Stimulated activated CD8-positive, alpha-beta memory T cell treated with anti-CD3 and anti-CD28 coated beads, Interleukin-15, amount 100 ng/mL, for 4 hours (primary cell): ENCODE data around the gene TOR3A.
"Not testable (repeated sequence)": the region's sequence is repeated elsewhere in the genome, so short reads cannot be mapped to it uniquely, and the experiment has no call there.

ENCODE experiments used
- DNase-seq, 2 donors: peaks; one replicate each; pipeline ENCODE4 v3.0.0-alpha.2; 2020; ENCODE audit warnings: low read depth in 2 of 2

The TOR3A gene

GRCh38 chr1:179081687-179082332 lies at the start of gene TOR3A:
Gene TOR3A (plus strand): TSS chr1:179082070. CDS start chr1:179082129, 59 bp downstream.
- DNase-seq: peak; percentile 47 to 56

DNA sequence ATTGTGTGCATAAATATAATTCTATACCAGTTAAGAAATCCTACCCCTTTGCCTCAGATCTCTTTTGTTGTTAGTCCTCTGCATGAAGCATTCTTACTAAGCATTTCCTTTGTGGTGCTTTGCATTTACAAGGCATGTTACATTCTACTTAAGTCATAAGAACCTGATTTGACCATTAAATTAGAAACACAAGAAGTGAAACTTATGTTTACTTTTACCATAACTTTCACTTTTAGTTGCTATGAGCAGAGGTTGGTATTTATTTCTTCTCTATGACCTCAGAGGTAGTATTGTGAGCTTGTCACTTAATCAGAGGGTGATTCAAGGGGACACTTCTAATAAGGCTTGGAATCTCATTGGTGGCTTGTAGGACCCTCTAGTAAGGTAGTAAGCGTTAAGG lies 47.1 kb upstream of the TOR3A start:
- DNase-seq: no peak

DNA sequence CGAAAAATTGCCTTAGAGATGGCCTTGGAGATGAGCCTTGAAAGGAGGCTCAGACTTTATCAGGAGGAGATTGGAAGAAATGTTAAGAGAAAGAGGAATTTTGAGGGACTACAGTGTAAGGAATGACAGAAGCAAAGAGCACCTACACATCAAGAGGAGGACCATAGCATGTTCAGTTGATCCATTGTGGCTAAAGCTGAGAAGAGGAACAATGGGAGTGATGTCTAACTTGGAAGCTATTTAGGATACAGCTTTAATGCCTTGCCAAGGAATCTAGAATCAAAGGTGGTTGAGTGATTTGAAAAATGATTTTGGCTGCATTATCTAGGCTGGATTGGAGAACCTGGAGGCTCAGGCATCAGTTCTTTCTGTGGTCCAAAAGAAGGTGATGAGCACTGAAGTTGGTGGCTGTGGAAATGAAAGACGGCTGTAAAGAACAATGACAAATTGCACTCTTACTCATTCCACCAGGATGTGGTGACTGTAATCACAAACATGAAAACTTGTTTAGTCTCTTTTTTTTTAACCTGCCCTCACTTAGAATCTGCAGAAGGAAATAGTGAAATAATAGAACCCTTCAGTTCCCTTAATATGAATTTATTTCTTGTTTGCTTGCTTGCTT lies 44.9 kb upstream of the TOR3A start:
- no peak for DNase-seq

- DNase-seq: no peak
Measured at GRCh38 chr1:179038528-179039281, 43.2 kb upstream of the TOR3A start.

GRCh38 chr1:179039502-179040174 lies 42.2 kb upstream of the TOR3A start:
- not testable (repeated sequence) for DNase-seq

DNA sequence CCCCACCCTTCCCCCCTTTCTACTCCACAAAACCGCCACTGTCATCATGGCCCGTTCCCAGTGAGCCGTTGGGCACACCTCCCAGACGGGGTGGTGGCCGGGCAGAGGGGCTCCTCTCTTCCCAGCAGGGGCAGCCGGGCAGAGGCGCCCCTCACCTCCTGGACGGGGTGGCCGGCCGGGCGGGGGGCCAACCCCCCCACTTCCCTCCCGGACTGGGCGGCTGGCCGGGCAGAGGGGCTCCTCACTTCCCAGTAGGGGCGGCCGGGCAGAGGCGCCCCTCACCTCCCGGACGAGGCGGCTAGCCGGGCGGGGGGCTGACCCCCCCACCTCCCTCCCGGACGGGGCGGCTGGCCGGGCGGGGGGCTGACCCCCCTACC lies 41.7 kb upstream of the TOR3A start:
- DNase-seq: not testable (repeated sequence)

DNA sequence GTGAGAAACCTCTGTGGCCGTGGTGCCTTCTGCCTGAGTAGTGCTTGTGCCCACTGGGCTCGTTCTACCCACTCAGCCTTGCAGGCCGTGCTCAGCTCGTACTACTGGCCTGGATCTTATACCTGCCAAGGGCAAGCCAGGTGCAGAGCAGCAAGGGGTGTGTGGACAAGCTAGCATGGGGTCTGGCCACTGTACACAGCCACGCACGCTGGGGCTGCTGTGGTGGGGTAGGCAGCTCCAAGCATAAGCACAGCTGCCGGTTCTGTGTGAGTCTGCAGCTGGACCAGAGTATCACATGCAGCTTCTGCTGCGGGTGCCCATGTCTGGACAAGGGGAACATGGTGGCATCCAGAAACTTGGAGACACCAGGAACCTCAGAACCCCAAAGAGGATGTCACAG lies 39.8 kb upstream of the TOR3A start:
- no peak for DNase-seq

GRCh38 chr1:179042700-179043099 lies 39.2 kb upstream of the TOR3A start:
- DNase-seq: no peak

GRCh38 chr1:179043266-179043665 lies 38.6 kb upstream of the TOR3A start:
- no peak for DNase-seq

- DNase-seq: no peak
Measured at GRCh38 chr1:179043907-179044306, 38.0 kb upstream of the TOR3A start.

GRCh38 chr1:179046808-179047635 lies 34.8 kb upstream of the TOR3A start:
- no peak for DNase-seq

- no peak for DNase-seq
Measured at GRCh38 chr1:179047636-179047997, 34.3 kb upstream of the TOR3A start.

DNA sequence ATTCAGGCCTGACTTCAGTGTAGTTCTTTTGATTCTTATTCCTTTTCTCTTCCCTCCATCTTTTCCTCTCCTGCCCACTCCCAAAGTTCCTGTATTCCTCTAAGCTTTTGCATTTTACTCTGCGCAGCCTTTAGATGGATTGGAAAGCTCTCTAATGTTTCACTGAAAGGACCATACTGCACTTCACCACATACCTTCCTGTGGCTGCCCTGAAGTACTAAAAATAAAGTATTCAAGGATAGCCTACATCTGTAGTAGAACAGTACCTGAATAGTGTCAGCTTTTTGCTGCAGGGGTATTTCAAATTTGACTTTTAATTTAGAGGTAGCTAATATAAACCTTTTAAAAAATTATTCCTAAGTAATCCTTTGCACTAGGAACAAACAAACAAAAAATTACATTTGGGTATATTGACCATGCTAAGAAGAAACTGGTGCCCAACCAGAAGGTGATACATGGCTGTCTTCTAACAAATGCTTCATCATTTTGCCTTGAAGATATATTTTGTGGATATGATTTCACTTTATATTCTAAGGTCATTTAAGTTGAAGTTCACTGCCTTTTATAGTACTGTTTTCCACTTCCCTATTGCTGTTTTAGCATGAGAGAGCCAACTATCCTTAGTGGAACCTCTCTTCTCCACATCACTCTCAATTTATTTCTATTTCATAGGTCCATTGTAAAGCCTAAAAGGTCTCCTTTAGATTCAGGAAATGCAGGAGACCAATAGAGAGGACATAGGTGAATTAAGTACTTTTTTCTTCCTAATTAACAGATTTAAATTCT lies 33.3 kb upstream of the TOR3A start:
- no peak for DNase-seq

GRCh38 chr1:179052776-179053175 lies 29.1 kb upstream of the TOR3A start:
- no peak for DNase-seq

GRCh38 chr1:179053486-179053885 lies 28.4 kb upstream of the TOR3A start:
- DNase-seq: no peak

GRCh38 chr1:179055937-179056336 lies 25.9 kb upstream of the TOR3A start:
- DNase-seq: no peak

- DNase-seq: no peak
Measured at GRCh38 chr1:179058487-179059483, 23.1 kb upstream of the TOR3A start.

- no peak for DNase-seq
Measured at GRCh38 chr1:179061360-179062282, 20.2 kb upstream of the TOR3A start.
